GM12878 (cell line): ENCODE measurements around the gene CGB5. TPM values are rescaled to one million over a fixed set of nuclear protein-coding genes. Genes with fewer than 3 reads are reported as not detected.
A peak's percentile ranks its signal among the peaks of the same experiment; 100 is the strongest.

Source experiments
- ATAC-seq: fragments of 200-7000 bp; cut with Tn5 transposase; 3 replicates; pipeline ENCODE4 v1.9.1; 2020; ENCODE audit warnings: mild to moderate bottlenecking, moderate library complexity
- BruUV-seq: library from RNA; stranded (reverse); fragments of 400-500 nt; replicated peaks from 2 replicates; lab custom pipeline; 2021; lab: Mats Ljungman, UMichigan
- CTCF ChIA-PET: fragments of 300-600 bp; sonication (Branson Sonifier 250); formaldehyde crosslinking; extraction: SDS; loops from one replicate; lab custom pipeline; 2021; ENCODE audit warnings: inconsistent platforms; lab: Yijun Ruan, JAX
- POLR2A ChIA-PET: fragments of 350-600 bp; formaldehyde crosslinking; extraction: SDS; loops from one replicate; lab custom pipeline; 2021; ENCODE audit warnings: inconsistent platforms; lab: Charles Lee
- RAD21 ChIA-PET: fragments of 300-600 bp; sonication (Branson Sonifier 250); formaldehyde crosslinking; loops from one replicate; lab custom pipeline; 2023; ENCODE audit warnings: antibody characterized with exemption; ENCODE audit not compliant: unreplicated experiment; lab: Charles Lee
- SMC1A ChIA-PET: fragments of 300-600 bp; sonication (Branson Sonifier 250); formaldehyde crosslinking; loops from one replicate; lab custom pipeline; 2023; ENCODE audit not compliant: unreplicated experiment, uncharacterized antibody; lab: Charles Lee
- DNase-seq: peaks from one replicate; pipeline ENCODE4 v3.0.0-alpha.2; 2011; ENCODE audit warnings: low read depth, low spot score
- FAIRE-seq: peaks from 3 replicates; lab custom pipeline; 2011; peaks lifted over from hg19 to GRCh38; lab: Jason Lieb, UNC
- H2AFZ ChIP-seq: 2 replicates; pipeline ENCODE4 v1.6.0; 2011; ENCODE audit warnings: low read depth, low read length, control low read depth; ENCODE audit not compliant: control insufficient read depth
- H3K27ac ChIP-seq: 2 replicates; pipeline ENCODE4 v1.5.1; 2011; ENCODE audit warnings: control low read depth; ENCODE audit not compliant: control insufficient read depth, insufficient read depth
- H3K27me3 ChIP-seq, 2 experiments: replicated peaks in 1 of 2; 2 replicates each; pipeline versions ENCODE4 v1.6.0 to v1.6.1; 2011; ENCODE audit warnings: low read length in 1 of 2; ENCODE audit not compliant: control insufficient read depth in 2 of 2, insufficient read depth in 2 of 2
- H3K36me3 ChIP-seq, 2 experiments: 2 replicates each; pipeline ENCODE4 v1.5.1; 2011; ENCODE audit warnings: low read length in 1 of 2; ENCODE audit not compliant: control insufficient read depth in 2 of 2, insufficient read depth in 2 of 2
- H3K4me1 ChIP-seq: 2 replicates; pipeline ENCODE4 v1.6.1; 2011; ENCODE audit warnings: mild to moderate bottlenecking, low read length, moderate library complexity, mixed read lengths; ENCODE audit not compliant: control insufficient read depth, insufficient read depth
- H3K4me2 ChIP-seq: 2 replicates; pipeline ENCODE4 v1.6.0; 2011; ENCODE audit warnings: control low read depth; ENCODE audit not compliant: control insufficient read depth, insufficient read depth
- H3K4me3 ChIP-seq: fragments of 200-600 bp; sonication (generic); 2 replicates; pipeline ENCODE4 v1.5.1; 2016
- H3K79me2 ChIP-seq: 2 replicates; pipeline ENCODE4 v1.6.0; 2011; ENCODE audit warnings: low read length; ENCODE audit not compliant: control insufficient read depth, insufficient read depth
- H3K9ac ChIP-seq: 2 replicates; pipeline ENCODE4 v1.8.0; 2011; ENCODE audit warnings: low read length, control low read depth, mixed read lengths; ENCODE audit not compliant: control insufficient read depth, insufficient read depth
- H3K9me3 ChIP-seq: replicated peaks from 3 replicates; pipeline ENCODE4 v1.5.1; 2011; ENCODE audit warnings: mild to moderate bottlenecking, low read length; ENCODE audit not compliant: control insufficient read depth, insufficient read depth
- H4K20me1 ChIP-seq: 2 replicates; pipeline ENCODE4 v1.6.0; 2011; ENCODE audit not compliant: control insufficient read depth, insufficient read depth
- EGR1 ChIP-seq, 2 experiments: IDR thresholded peaks; 1 replicate in 1 of 2; 2 replicates in 1 of 2; pipeline ENCODE4 v1.6.1; 2011 to 2012; ENCODE audit warnings: low read depth in 2 of 2, low read length in 2 of 2, borderline replicate concordance in 1 of 2, mild to moderate bottlenecking in 1 of 2, moderate library complexity in 1 of 2
- WGBS: methylation state at CpG from one replicate; pipeline ENCODE4 v1.1.6; 2016; ENCODE audit warnings: low lambda C conversion rate; ENCODE audit not compliant: insufficient replicate concordance, insufficient coverage; ENCODE audit errors: missing lambda C conversion rate; 5-methylcytosine and 5-hydroxymethylcytosine counted together
- in situ Hi-C: fragments of 300-500 bp; cut with MboI; formaldehyde crosslinking; loops from 9 replicates; pipeline ENCODE4 v1.14.3; 2018; ENCODE audit warnings: mixed read lengths
- intact Hi-C: fragments of 100-400 bp; cut with micrococcal nuclease; formaldehyde crosslinking; loops from one replicate; pipeline ENCODE4 v1.14.2; 2022; ENCODE audit not compliant: unreplicated experiment
- polyA plus RNA-seq, 11 experiments: library from polyadenylated mRNA; depleted of rRNA in 4 of 11; unstranded in 6 of 11; stranded (reverse) in 5 of 11; fragments of >200 nt; fragmentation: Nextera tagmentation in 4 of 11; fragmentation: Illumina TruSeq in 1 of 11; extraction: Ambion mirVana in 4 of 11; extraction: Trizol in 1 of 11; gene quantifications; 1 replicate in 1 of 11; 2 replicates in 10 of 11; pipeline versions ENCODE4 v1.2.1 to v1.2.3, GENCODE V29; 2011 to 2016; ENCODE audit warnings: inconsistent platforms in 2 of 11, missing spikeins in 2 of 11, low read depth in 1 of 11
- total RNA-seq, 4 experiments: library from RNA; depleted of rRNA in 3 of 4; stranded (reverse); fragments of >200 nt in 3 of 4; fragmentation: Illumina TruSeq in 1 of 4; extraction: Trizol in 1 of 4; gene quantifications; 2 replicates each; pipeline versions ENCODE4 v1.2.1 to v1.2.3, GENCODE V29; 2013 to 2021
- TF ChIP-seq, protein P1 (sequence below): fragments of 450-650 bp; IDR thresholded peaks from 2 replicates; pipeline ENCODE4 v1.6.1; 2016; ENCODE audit warnings: mild to moderate bottlenecking

CGB5 gene
- total and polyA plus RNA-seq, 10 of the 15 experiments (the other 5 are each of a cell fraction or from before 2014, with no cell fraction given) = not detected

DNA sequence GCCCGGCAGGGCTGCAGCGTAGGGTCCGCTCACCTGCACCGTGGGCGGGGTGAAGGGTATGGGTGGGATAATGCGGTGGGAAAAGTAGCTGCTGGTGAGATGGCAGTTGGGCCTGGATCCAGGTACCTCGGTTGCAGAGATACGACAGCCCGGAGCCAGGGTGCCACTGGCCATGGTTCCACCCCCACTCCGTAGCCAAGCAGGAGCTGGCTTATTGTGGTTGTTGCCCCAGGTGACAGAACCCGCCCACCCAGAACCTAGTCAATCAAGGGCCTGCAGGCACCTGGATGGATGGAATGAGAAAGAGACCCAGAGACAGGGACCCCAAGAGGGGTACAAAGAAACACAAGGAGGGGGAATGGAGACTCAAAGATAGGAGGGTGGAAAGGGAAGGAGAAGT, 23.3 kb upstream of the CGB5 start:
- RAD21 ChIA-PET = no interaction called here
- Histone ChIP-seq H3K9ac (no peak overlapping the region), H3K36me3 (peaks cover 0 to 2% of the 10 kb centered on the region in 2 experiments; a peak in 2 of 4 replicates), H2AFZ (no peak overlapping the region), H3K27ac (no peak overlapping the region), H3K79me2 (no peaks in the 10 kb centered on the region), H3K4me1 (peaks cover 15% of the 10 kb centered on the region), H3K9me3 (no peaks in the 10 kb centered on the region), H4K20me1 (no peaks in the 10 kb centered on the region), H3K27me3 (no peaks in the 10 kb centered on the region), H3K4me3 (no peak overlapping the region), H3K4me2 (no peak overlapping the region)
- WGBS = 78% methylated on average over 11 of the region's 11 CpGs
- CTCF ChIA-PET = interaction anchor here (1.8 to 3.1 kb wide), 2 partner anchors 22 to 78 kb away, joined by 5 to 14 read pairs; no protein-coding TSS in a partner anchor
- intact Hi-C loops (no loop called here), in situ Hi-C loops (no loop called here)
- POLR2A ChIA-PET = interaction anchor here (0.5 kb wide), 2 partner anchors 140 to 891 kb away, joined by 4 to 5 read pairs; no protein-coding TSS in a partner anchor
- FAIRE-seq = no peak
- no peak for DNase-seq
- SMC1A ChIA-PET = no interaction called here
- no peak for ATAC-seq
- no TSS peak for BruUV-seq
- TF ChIP-seq EGR1 (IDR thresholded peaks at IDR 0.05; ENCODE audit: borderline replicate concordance in 1 of 2, low read depth in 2 of 2, low read length in 2 of 2) = no peak
- TF ChIP-seq, protein P1, sequence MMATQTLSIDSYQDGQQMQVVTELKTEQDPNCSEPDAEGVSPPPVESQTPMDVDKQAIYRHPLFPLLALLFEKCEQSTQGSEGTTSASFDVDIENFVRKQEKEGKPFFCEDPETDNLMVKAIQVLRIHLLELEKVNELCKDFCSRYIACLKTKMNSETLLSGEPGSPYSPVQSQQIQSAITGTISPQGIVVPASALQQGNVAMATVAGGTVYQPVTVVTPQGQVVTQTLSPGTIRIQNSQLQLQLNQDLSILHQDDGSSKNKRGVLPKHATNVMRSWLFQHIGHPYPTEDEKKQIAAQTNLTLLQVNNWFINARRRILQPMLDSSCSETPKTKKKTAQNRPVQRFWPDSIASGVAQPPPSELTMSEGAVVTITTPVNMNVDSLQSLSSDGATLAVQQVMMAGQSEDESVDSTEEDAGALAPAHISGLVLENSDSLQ = peak; percentile 18; the same call in 1 of the 2 replicates
- TF ChIP-seq, all 136 proteins: peak for 1
